Measurements from ENCODE around the gene SIK1.
"Not testable (repeated sequence)": the region's sequence is repeated elsewhere in the genome, so short reads cannot be mapped to it uniquely, and the experiment has no call there.

SIK1 gene

DNA sequence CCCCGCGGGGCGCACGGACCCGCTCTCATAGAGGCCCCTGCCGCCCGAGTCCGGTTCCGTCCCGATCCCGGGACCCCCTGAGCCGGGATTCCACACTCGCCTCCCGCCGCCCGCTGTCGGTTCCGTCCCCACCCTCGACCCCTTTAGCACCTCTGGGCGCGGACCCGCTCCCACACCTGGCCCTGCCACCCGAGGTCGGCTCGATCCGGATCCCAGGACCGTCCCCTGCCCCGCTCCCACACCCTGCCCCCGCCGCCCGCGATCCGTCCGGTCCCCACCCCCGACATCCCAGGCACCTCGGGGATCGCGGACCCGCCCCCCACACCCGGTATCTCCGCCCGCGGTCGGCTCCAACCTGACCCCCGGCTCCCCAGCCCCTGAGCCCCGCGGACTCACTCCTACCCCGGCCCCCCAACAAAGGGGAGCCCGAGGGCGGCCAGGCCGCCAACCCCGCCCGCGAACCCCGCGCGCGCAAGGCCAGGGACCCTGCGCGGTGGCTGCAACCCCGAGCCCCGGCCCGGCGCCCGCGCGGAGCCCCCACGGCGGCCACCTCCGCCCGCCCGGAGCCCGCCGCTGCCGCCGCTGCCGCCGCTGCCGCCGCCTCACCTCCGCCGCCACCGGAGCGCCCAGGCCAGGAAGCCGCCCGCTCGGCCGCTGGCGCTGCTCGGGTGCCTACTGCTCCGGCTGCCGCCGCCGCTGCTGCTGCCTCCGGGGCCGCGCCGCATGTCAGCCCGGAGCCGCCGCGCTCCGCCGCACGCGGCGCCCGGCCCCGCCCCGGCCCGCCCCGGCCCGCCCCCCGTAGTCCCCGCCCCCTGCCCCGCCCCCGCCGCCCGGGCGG, at the start of gene SIK1:
TSS of gene SIK1 (minus strand) at position 728 of the 838 bp plus-strand sequence. CDS start 953 bp downstream, outside the sequence.
- DNase-seq (ENCODE audit: low read depth, low spot score), result not testable (repeated sequence)

DNA sequence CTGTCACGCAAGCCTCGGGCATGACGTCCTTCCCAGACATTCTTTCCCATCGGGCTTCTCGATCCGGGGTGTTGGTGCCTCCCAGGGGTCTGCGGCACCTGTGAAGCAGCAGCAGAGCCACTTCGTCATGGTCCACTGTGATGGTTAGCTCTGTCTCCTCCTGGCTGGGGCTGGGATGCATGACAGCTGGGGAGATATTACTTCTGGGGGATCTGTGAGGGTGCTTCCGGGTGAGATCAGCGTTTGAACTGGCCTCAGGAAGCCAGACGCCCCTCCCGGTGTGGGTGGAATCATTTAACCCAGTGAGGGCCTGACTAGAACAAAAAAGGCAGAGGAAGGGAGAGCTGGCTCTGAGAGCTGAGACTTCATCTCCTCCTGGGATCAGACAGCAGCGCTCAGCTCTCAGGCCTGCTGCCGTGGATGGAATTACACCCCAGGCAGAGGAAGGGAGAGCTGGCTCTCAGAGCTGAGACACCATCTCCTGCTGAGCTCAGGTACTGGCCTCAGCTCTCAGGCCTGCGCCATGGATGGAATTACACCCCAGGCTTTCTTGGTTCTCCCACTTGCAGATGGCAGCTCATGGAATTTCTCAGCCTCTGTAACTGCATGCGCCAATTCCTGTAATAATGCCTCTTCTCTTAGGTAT, 44.8 kb upstream of the SIK1 start:
- DNase-seq (ENCODE audit: low read depth, low spot score), result not testable (repeated sequence)

DNA sequence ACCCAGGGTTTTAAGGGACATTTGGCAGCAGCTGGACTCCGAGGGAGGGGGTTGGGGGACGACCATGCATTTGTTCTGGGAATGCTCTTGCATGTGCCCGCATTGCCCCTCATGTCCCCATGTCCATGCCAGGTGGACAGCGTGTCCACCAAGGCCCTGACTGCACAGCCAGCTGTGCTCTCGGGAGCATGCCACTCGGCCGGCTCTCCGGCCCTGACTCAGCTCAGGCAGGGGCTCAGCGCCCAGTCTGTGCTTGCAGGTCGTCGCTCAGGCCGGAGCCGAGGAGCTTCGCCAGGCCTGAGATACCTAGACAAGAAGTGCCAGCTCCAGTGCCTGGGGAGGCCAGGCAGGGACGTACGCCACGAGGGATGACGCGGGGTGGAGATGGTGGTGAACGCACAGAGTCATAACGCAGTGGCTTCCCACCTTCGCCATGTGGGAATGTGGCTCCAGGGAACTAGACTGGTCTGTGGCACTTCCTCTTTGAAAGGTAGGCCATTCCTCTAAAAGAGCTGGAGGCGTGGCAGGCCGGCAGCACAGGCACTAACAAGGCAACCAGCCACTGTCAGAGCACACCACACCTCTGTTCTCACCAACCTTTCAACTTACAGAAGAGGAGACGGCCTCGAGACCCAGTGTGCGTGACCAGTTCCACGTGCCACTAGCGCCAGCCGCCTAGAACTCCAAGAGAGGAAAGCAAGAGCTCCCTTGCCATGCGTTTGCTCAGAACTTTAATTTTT, 43.0 kb upstream of the SIK1 start:
- DNase-seq (ENCODE audit: low read depth, low spot score), result not testable (repeated sequence)

- DNase-seq (ENCODE audit: low read depth, low spot score), result no peak
Observed at GRCh38 chr21:43467785-43468184, 40.9 kb upstream of the SIK1 start.

- not testable (repeated sequence) for DNase-seq (ENCODE audit: low read depth, low spot score)
Observed at GRCh38 chr21:43465159-43465558, 38.2 kb upstream of the SIK1 start.

DNA sequence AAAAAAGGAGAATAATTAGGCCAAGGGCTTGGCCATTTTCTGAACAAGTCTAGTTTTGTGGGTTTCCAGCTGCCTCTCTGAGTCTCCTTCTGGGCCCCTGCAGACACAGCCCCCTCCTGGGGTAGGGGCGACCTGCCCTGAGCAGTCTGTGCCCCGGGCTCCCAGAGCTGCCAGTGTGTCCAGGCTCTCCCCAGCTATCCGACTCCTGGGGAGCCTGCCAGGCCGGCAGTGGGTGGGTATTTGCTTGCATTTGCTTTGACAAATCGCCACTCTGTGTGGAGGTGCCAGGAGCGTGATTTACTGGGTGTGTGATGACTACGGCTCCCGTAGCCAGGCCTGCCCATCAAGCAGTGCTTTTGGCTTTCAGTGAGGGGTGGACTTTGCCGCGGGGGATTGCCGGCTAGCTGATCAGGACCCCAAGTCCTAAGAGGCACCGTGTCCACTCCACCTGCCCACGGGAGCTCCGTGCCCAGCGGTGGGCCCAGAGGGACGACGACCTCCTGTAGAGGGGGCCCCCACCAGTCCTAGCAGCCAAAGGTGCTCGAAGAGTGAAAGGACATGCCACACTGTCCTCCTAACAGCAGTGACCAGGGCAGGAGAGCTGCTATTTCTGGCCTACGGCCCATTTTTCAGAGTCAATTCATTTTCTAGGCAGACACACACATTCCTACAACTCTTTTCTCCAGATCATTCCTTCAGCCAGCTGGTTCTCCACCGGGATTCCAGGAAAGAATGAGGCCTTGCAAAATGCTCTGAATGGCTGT, 36.7 kb upstream of the SIK1 start:
- not testable (repeated sequence) for DNase-seq (ENCODE audit: low read depth, low spot score)

- not testable (repeated sequence) for DNase-seq (ENCODE audit: low read depth, low spot score)
Observed at GRCh38 chr21:43462932-43463331, 36.0 kb upstream of the SIK1 start.

DNA sequence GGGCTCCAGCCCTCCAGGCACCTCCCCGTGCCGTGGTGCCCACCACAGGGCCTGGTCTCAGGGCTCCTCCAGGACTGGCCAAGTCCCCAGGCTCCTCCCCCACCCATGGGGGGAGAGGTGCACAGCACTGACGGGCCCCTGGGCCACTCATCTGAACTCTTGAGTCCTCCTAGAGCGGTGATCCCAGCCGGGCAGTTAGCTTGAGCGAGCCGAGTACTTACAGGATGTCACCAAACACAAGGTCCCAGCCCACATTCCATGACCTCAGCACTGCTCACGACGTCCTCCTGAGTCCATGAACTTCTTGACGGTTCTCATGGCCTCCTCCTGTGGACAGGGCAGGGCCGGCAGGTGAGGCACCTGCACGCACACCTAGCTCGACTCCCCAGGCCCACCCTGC, 33.5 kb upstream of the SIK1 start:
- DNase-seq (ENCODE audit: low read depth, low spot score), result not testable (repeated sequence)

DNA sequence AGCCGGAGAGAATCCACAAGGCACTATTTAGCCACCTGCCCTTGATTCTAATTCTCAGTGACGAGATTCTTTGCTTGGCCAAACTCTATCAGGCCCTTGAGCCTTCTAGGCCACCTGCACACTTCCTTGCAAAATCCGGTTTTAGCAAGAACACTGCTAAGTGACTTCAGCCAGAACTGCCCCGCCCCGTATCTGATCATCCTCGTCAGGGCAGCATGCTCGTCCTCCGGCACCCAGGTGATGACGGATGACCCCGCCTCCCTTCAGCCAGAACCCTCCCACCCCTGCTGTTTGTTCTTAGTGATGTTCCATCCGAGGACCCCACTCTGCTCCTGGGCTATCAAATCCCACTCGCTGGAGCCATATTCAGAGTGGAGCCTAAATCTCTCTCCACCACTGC, 32.1 kb upstream of the SIK1 start:
- DNase-seq (ENCODE audit: low read depth, low spot score), result not testable (repeated sequence)

DNA sequence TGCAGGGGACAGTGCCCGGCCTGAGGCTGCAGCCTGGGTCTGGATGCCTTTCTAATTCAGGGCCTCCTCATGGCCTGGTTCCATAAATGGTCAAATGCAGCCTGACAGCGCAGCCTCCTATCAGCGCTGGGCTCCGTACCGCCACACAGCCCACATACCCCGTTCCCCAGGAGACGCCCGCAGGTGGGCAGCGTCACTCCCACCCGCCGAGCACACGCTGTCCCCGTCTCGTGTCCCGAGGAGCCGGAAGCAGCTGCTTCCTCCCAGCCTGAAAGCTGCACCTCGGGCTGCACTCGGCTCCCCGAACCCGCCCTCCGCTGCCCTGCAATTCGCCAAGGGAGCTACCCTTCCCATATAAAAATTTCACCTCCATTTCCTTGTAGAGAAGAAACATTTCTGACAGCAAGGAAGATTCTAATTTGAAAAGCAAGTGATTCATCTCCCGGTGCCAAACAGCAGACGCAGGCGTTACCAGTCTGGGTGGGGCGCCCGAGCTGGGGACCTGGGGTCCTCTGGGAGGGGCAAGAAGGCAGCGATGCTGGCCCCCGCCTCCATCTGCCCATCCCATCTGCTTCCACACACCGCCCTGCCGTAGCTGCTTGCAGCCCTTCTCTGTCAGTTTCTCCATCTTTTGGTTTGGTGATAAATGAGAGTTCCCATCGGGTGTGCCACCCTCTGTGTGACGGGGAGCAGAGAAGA, 29.8 kb upstream of the SIK1 start:
- not testable (repeated sequence) for DNase-seq (ENCODE audit: low read depth, low spot score)

GRCh38 chr21:43455717-43456116, 28.8 kb upstream of the SIK1 start:
- not testable (repeated sequence) for DNase-seq (ENCODE audit: low read depth, low spot score)

DNA sequence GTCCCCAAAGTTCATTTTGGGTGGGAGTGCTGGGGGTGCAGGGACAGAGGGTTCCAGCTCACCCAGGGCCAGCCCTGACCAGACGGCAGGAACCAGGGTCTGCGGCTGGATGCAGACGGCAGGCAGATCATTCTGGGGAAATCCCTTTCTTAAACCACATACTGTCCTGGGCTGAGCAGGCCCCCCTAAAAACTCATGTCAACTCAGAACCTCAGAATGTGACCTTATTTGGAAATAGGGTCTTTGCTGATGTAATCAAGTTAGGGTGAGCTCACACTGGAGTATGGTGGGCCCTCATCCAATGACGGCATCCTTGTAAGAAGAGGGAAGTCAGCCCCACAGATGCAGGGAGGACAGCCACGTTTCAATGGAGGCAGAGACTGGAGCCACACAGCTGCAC, 27.2 kb upstream of the SIK1 start:
- DNase-seq (ENCODE audit: low read depth, low spot score), result not testable (repeated sequence)

DNA sequence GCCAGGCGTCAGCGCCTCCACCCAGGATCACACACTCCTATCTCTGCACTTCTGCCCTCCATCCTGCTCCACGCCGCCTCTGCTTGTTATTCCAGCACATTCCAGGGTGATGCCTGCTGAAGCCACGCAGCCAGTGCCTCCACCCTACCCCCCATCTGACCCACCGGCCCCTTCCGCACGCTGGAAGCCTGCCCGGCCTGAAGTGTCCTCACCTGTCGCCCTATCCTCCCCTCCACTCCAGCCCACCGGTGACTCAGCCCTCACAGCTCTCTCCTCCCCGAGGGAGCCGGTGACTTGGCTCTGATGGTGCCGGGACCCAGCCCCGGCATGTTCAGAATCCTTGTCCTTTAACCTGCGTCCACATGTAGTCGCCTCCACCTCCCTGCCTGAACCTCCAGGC, 24.9 kb upstream of the SIK1 start:
- DNase-seq (ENCODE audit: low read depth, low spot score), result not testable (repeated sequence)

DNA sequence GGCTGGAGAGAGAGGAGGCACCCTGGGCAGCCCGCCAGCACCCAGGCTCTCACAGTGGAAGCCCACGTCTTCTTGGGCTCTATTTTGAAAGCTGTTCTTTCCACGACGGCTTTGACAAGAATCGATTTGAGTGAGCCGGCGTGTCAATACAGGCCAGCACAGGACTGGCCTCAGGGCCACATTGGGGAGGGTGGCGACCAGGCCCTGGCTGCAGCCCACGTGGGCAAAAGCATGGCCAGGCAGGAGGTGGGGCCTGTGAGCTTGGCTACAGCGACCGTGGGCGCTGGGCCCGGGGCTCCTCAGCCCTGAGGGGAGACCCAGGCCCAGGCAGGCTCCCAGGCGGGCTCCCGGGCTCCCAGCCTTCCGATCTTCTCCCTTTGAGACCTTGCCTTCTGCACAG, 23.4 kb upstream of the SIK1 start:
- not testable (repeated sequence) for DNase-seq (ENCODE audit: low read depth, low spot score)

- not testable (repeated sequence) for DNase-seq (ENCODE audit: low read depth, low spot score)
Observed at GRCh38 chr21:43447353-43447977, 20.5 kb upstream of the SIK1 start.

DNA sequence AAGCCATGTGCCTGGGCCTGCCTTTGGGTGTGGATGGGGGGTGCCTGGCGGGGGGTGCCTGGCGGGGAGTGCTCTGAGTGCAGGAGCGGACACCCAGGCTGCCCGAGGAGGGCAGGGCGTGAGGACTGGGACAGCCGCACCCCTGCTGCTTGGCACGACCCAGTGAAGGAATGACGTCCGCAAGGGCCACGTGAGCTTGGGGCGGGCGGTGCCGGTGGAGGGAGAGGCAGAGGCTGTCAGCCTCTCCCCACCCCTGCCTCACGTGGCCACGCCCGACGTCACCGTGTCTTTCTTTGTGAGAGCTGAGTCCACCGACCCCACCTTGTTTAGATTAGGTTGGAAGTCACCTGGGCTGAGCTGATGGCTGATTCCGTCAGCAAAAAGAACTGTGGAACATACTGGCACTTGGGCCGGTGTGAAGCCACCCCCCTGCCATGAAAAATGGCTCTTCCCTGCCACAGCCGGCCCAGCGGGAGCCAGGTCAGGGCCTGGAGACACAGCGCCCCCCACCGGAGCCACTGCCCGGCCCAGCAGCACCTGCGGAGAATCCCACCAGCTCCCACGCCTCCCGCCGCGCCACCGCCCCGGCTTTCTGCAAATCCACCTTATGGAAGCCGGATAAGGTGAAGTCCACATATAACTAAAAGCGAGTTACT, 19.5 kb upstream of the SIK1 start:
- DNase-seq (ENCODE audit: low read depth, low spot score), result not testable (repeated sequence)

DNA sequence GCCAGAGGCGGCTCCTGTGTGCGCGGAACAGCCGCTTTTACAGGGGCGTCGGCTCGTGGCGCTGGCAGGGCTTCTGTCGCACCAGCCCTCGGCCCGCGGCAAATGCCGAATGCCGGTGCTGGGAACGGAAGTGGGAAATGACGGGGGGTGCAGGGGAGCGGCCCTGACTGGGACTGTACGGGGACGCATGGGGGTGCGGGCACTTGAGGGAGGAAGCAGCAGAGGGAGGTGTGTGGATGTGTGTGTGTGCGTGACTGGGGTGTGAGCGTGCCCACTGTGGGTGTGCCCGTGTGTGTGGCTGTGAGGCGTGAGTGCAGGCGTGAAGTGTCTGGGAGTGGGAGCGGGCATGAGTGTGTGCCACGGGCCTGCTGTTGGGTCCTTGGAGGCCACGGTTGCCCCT, 17.6 kb upstream of the SIK1 start:
- not testable (repeated sequence) for DNase-seq (ENCODE audit: low read depth, low spot score)

- DNase-seq (ENCODE audit: low read depth, low spot score), result not testable (repeated sequence)
Observed at GRCh38 chr21:43442571-43442970, 15.6 kb upstream of the SIK1 start.

GRCh38 chr21:43440835-43441727, 14.2 kb upstream of the SIK1 start:
- DNase-seq (ENCODE audit: low read depth, low spot score), result not testable (repeated sequence)

Data from astrocyte of the hippocampus (primary cell).